H1 (cell line): ENCODE data around the gene ORC2. TPM values are rescaled to one million over a fixed set of nuclear protein-coding genes. Genes with fewer than 3 reads are reported as not detected.
"Not testable (repeated sequence)": the region's sequence is repeated elsewhere in the genome, so short reads cannot be mapped to it uniquely, and the experiment has no call there.

Experiments used
- CTCF ChIA-PET: fragments of 300-600 bp; sonication (Branson Sonifier 250); formaldehyde crosslinking; loops from one replicate; lab custom pipeline; 2021; ENCODE audit not compliant: partially characterized antibody; lab: Charles Lee
- POLR2A ChIA-PET: fragments of 300-600 bp; sonication (Branson Sonifier 250); formaldehyde crosslinking; loops from one replicate; lab custom pipeline; 2021; ENCODE audit warnings: inconsistent platforms; ENCODE audit not compliant: partially characterized antibody; lab: Charles Lee
- DNase-seq, 2 experiments: peaks; one replicate each; pipeline versions ENCODE4 v3.0.0 to v3.0.0-alpha.2; 2010 to 2022; ENCODE audit warnings: low spot score in 2 of 2, low read depth in 1 of 2, mixed read lengths in 1 of 2
- FAIRE-seq: peaks from 2 replicates; lab custom pipeline; 2011; peaks lifted over from hg19 to GRCh38; lab: Jason Lieb, UNC
- H2AFZ ChIP-seq: 2 replicates; pipeline ENCODE4 v1.8.1; 2012; ENCODE audit warnings: low read length, inconsistent platforms
- H2AK5ac ChIP-seq: 2 replicates; pipeline ENCODE4 v1.6.1; 2013; ENCODE audit warnings: low read depth, low read length
- H2BK120ac ChIP-seq: replicated peaks from 2 replicates; pipeline ENCODE3; 2013; ENCODE audit warnings: low read depth, low read length, inconsistent platforms
- H2BK12ac ChIP-seq: 2 replicates; pipeline ENCODE4 v1.6.1; 2013; ENCODE audit warnings: low read depth, low read length
- H2BK15ac ChIP-seq: 2 replicates; pipeline ENCODE4 v1.6.1; 2013; ENCODE audit warnings: low read length
- H2BK20ac ChIP-seq: 2 replicates; pipeline ENCODE4 v1.6.1; 2013; ENCODE audit warnings: low read length
- H2BK5ac ChIP-seq: 2 replicates; pipeline ENCODE4 v1.6.1; 2013; ENCODE audit warnings: low read depth, low read length
- H3K14ac ChIP-seq: 2 replicates; pipeline ENCODE4 v1.6.1; 2013; ENCODE audit warnings: inconsistent platforms; ENCODE audit not compliant: insufficient read length
- H3K18ac ChIP-seq: 2 replicates; pipeline ENCODE4 v1.6.1; 2013; ENCODE audit warnings: low read length; ENCODE audit errors: extremely low read depth
- H3K23ac ChIP-seq: 2 replicates; pipeline ENCODE4 v1.6.1; 2013; ENCODE audit warnings: inconsistent platforms; ENCODE audit not compliant: insufficient read length
- H3K23me2 ChIP-seq: 2 replicates; pipeline ENCODE4 v1.6.1; 2013; ENCODE audit warnings: low read depth, low read length
- H3K27ac ChIP-seq: 2 replicates; pipeline ENCODE4 v1.6.1; 2011; ENCODE audit warnings: low read depth, low read length, inconsistent platforms
- H3K27me3 ChIP-seq, 4 experiments: replicated peaks in 1 of 4; 1 replicate in 1 of 4; 2 replicates in 3 of 4; pipeline versions ENCODE4 v1.6.1 to v1.8.1; 2011 to 2013; ENCODE audit warnings: low read length in 3 of 4, mild to moderate bottlenecking in 3 of 4, inconsistent platforms in 2 of 4, mixed read lengths in 2 of 4, moderate library complexity in 1 of 4; ENCODE audit not compliant: control insufficient read depth in 3 of 4, insufficient read depth in 3 of 4; ENCODE audit errors: extremely low read depth in 1 of 4
- H3K36me3 ChIP-seq, 4 experiments: 2 replicates each; pipeline versions ENCODE4 v1.6.1 to v1.8.1; 2011 to 2013; ENCODE audit warnings: mild to moderate bottlenecking in 4 of 4, low read length in 3 of 4, moderate library complexity in 2 of 4, control low read depth in 1 of 4, inconsistent platforms in 1 of 4; ENCODE audit not compliant: insufficient read depth in 4 of 4, control insufficient read depth in 2 of 4
- H3K4ac ChIP-seq: replicated peaks from 2 replicates; pipeline ENCODE3; 2013; ENCODE audit warnings: low read length, low read depth, mixed read lengths, inconsistent platforms; ENCODE audit not compliant: insufficient read length
- H3K4me1 ChIP-seq, 4 experiments: replicated peaks in 1 of 4; 1 replicate in 1 of 4; 2 replicates in 3 of 4; pipeline versions ENCODE4 v1.6.1 to v1.8.1; 2011 to 2013; ENCODE audit warnings: low read length in 3 of 4, inconsistent platforms in 2 of 4, mixed read lengths in 1 of 4; ENCODE audit not compliant: insufficient read depth in 4 of 4, control insufficient read depth in 3 of 4
- H3K4me2 ChIP-seq, 2 experiments: 2 replicates each; pipeline versions ENCODE4 v1.6.1 to v1.8.1; 2011 to 2013; ENCODE audit warnings: low read depth in 2 of 2, low read length in 2 of 2, control low read depth in 1 of 2, inconsistent platforms in 1 of 2, mild to moderate bottlenecking in 1 of 2; ENCODE audit not compliant: insufficient read depth in 1 of 2
- H3K4me3 ChIP-seq, 4 experiments: fragments of 200-600, 300-600 bp in 1 of 4; sonication (generic), shearing (Covaris generic), sonication (Bioruptor Twin) in 1 of 4; 2 replicates each; pipeline versions ENCODE4 v1.5.1 to v1.8.1; 2011 to 2016; ENCODE audit warnings: low read length in 4 of 4, low read depth in 3 of 4, control low read depth in 2 of 4, inconsistent platforms in 2 of 4, mild to moderate bottlenecking in 2 of 4, mixed read lengths in 1 of 4, moderate library complexity in 1 of 4; ENCODE audit not compliant: insufficient read depth in 2 of 4; ENCODE audit errors: extremely low read depth in 1 of 4
- H3K56ac ChIP-seq: replicated peaks from 2 replicates; pipeline ENCODE3; 2013; ENCODE audit warnings: low read depth, mild to moderate bottlenecking, mixed read lengths, low read length, inconsistent platforms; ENCODE audit not compliant: insufficient read length
- H3K79me1 ChIP-seq: 2 replicates; pipeline ENCODE4 v1.6.1; 2013; ENCODE audit warnings: low read depth, low read length, control low read depth
- H3K79me2 ChIP-seq, 2 experiments: 2 replicates each; pipeline versions ENCODE4 v1.6.1 to v1.8.1; 2012 to 2013; ENCODE audit warnings: low read length in 2 of 2, mild to moderate bottlenecking in 2 of 2, inconsistent platforms in 1 of 2; ENCODE audit not compliant: insufficient read depth in 2 of 2, control insufficient read depth in 1 of 2
- H3K9ac ChIP-seq, 4 experiments: replicated peaks in 1 of 4; 1 replicate in 1 of 4; 2 replicates in 3 of 4; pipeline versions ENCODE4 v1.6.1 to v1.8.1; 2011 to 2013; ENCODE audit warnings: low read depth in 3 of 4, low read length in 3 of 4, control low read depth in 2 of 4, mild to moderate bottlenecking in 2 of 4, moderate library complexity in 2 of 4, inconsistent platforms in 1 of 4; ENCODE audit errors: extremely low read depth in 1 of 4
- H3K9me3 ChIP-seq, 2 experiments: 2 replicates each; pipeline versions ENCODE4 v1.6.1 to v1.8.1; 2012 to 2013; ENCODE audit warnings: mild to moderate bottlenecking in 2 of 2, moderate library complexity in 2 of 2, control low read depth in 1 of 2, inconsistent platforms in 1 of 2, low read depth in 1 of 2, low read length in 1 of 2, mixed read lengths in 1 of 2; ENCODE audit not compliant: insufficient read depth in 2 of 2
- H4K20me1 ChIP-seq, 2 experiments: replicated peaks in 1 of 2; 2 replicates each; pipeline versions ENCODE3 to v1.8.1; 2011 to 2013; ENCODE audit warnings: inconsistent platforms in 2 of 2, low read length in 2 of 2, mild to moderate bottlenecking in 1 of 2; ENCODE audit not compliant: insufficient read depth in 2 of 2, control insufficient read depth in 1 of 2
- H4K5ac ChIP-seq: 2 replicates; pipeline ENCODE4 v1.6.1; 2013; ENCODE audit warnings: low read length, low read depth, mixed read lengths, inconsistent platforms; ENCODE audit not compliant: insufficient read length
- H4K8ac ChIP-seq: 2 replicates; pipeline ENCODE4 v1.8.0; 2013; ENCODE audit warnings: mild to moderate bottlenecking, moderate library complexity, low read length, inconsistent platforms; ENCODE audit not compliant: insufficient read depth; ENCODE audit errors: extremely low read depth
- H4K91ac ChIP-seq: replicated peaks from 2 replicates; pipeline ENCODE3; 2013; ENCODE audit warnings: low read length, mixed read lengths, inconsistent platforms; ENCODE audit not compliant: insufficient read length
- SAP30 ChIP-seq: fragments of 300-600 bp; sonication (generic); IDR thresholded peaks from 2 replicates; pipeline ENCODE4 v1.7.1; 2012; ENCODE audit warnings: low read length, moderate library complexity, mild to moderate bottlenecking, inconsistent platforms; ENCODE audit not compliant: insufficient read depth, insufficient replicate concordance
- WGBS, 2 experiments: shearing (Covaris generic) in 1 of 2; methylation state at CpG; one replicate each; pipeline versions ENCODE4 v1.1.6 to v1.1.7; 2013 to 2015; ENCODE audit warnings: low lambda C conversion rate in 2 of 2, mixed read lengths in 2 of 2, inconsistent platforms in 1 of 2, low coverage in 1 of 2, missing lambda C conversion rate in 1 of 2; ENCODE audit not compliant: insufficient replicate concordance in 2 of 2, insufficient coverage in 1 of 2, insufficient read length in 1 of 2; ENCODE audit errors: extremely low coverage in 1 of 2, missing lambda C conversion rate in 1 of 2; 5-methylcytosine and 5-hydroxymethylcytosine counted together
- polyA plus RNA-seq, 7 experiments: library from polyadenylated mRNA; depleted of rRNA in 3 of 7; stranded (reverse) in 5 of 7; unstranded in 2 of 7; fragments of >200 nt in 5 of 7; fragments of 200-250 nt in 2 of 7; gene quantifications; 1 replicate in 5 of 7; 2 replicates in 1 of 7; 4 replicates in 1 of 7; pipeline versions ENCODE4 v1.2.1 to v1.2.3, GENCODE V29; 2011 to 2013; ENCODE audit warnings: missing spikeins in 2 of 7, mixed read lengths in 2 of 7
- total RNA-seq: library from RNA; stranded (reverse); fragmentation: NEBNext Ultra II Directional; extraction: Animal tissue kit (Norgen Biotek cat#: 25700); gene quantifications from 2 replicates; pipeline ENCODE4 v1.2.1, GENCODE V29; 2021

The ORC2 gene
- total and polyA plus RNA-seq, 2 of the 8 experiments (the other 6 are each of a cell fraction or from before 2014, with no cell fraction given), result 7.1 to 89.8 TPM

DNA sequence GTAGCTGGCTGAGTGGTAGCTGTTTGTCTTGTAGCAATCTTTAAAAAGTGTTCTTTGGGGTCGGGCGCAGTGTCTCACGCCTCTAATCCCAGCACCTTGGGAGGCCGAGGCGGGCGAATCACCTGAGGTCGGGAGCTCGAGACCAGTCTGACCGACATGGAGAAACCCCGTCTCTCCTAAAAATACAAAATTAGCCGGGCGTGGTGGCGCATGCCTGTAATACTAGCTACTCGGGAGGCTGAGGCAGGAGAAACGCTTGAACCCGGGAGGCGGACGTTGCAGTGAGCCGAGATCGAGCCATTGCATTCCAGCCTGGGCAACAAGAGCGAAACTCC, 425 bp upstream of the ORC2 start:
- not testable (repeated sequence) for H3K27me3 ChIP-seq, H3K14ac ChIP-seq, H4K20me1 ChIP-seq, H4K5ac ChIP-seq, DNase-seq, H2BK15ac ChIP-seq, H2BK120ac ChIP-seq, H2BK12ac ChIP-seq, H3K9me3 ChIP-seq, H2AK5ac ChIP-seq, H3K23ac ChIP-seq, H3K4ac ChIP-seq, H4K8ac ChIP-seq, H3K79me1 ChIP-seq, H3K4me1 ChIP-seq, H3K36me3 ChIP-seq, H2BK20ac ChIP-seq, H2AFZ ChIP-seq, H4K91ac ChIP-seq, H3K56ac ChIP-seq, H3K18ac ChIP-seq, FAIRE-seq, H3K23me2 ChIP-seq
- Histone ChIP-seq H3K4me2 (peak overlapping the region; percentile 67 to 91), H3K27ac (peak overlapping the region; percentile 73), H2BK5ac (peak overlapping the region; percentile 91; the same call in 1 of the 2 replicates), H3K9ac (peak overlapping the region in 3 of 4 experiments; percentile 93 to 96 (median 96); a peak in 6 of 7 replicates), H3K4me3 (peak overlapping the region; percentile 79 to 95 (median 90)), H3K79me2 (peaks cover 8 to 51% of the 10 kb centered on the region in 2 experiments)
- 5% methylated on average over 20 of the region's 21 CpGs; no CpG with 5 or more reads in 1 of the 2 experiments for WGBS, 2 experiments
- peak; percentile 40 for TF ChIP-seq SAP30
- CTCF ChIA-PET, result interaction anchor here (0.6 to 6.3 kb wide), 24 partner anchors 8 to 335 kb away, joined by 3 to 102 read pairs (median 4); partner anchors contain the start of genes CFLAR, HYCC2 and NDUFB3
- POLR2A ChIA-PET, result interaction anchor here (0.8 to 5.3 kb wide), 23 partner anchors 12 to 488 kb away, joined by 3 to 32 read pairs (median 4); partner anchors contain the start of genes AOX1, CASP10, CFLAR and NIF3L1
